HG02981 (cell line): Measurements from ENCODE around the gene PMS1.
"Not testable (repeated sequence)": the region's sequence is repeated elsewhere in the genome, so short reads cannot be mapped to it uniquely, and the experiment has no call there.

ENCODE experiments used
- ATAC-seq: cut with Tn5 transposase; IDR thresholded peaks from one replicate; pipeline ENCODE4 v1.9.1; 2021; ENCODE audit warnings: mild to moderate bottlenecking, moderate library complexity; ENCODE audit not compliant: unreplicated experiment

PMS1 gene

GRCh38 chr2:189783927-189784867 is at the start of gene PMS1, which contains the start of gene ORMDL1:
Gene PMS1 (plus strand): TSS chr2:189784450. CDS start chr2:189791810, 7,360 bp downstream.
Gene ORMDL1 (minus strand): TSS chr2:189784339. CDS start chr2:189782595, 1,744 bp downstream.
- ATAC-seq, result peak; percentile 91

- peak; percentile 48 for ATAC-seq
These were observed 33.1 kb upstream of the PMS1 start for GRCh38 chr2:189751080-189751658.

GRCh38 chr2:189756311-189756952 is 27.8 kb upstream of the PMS1 start:
- no peak for ATAC-seq

- ATAC-seq, result not testable (repeated sequence)
These were observed 24.1 kb upstream of the PMS1 start for GRCh38 chr2:189760154-189760553.

GRCh38 chr2:189762229-189762550 is 22.1 kb upstream of the PMS1 start:
- ATAC-seq, result no peak

- peak; percentile 96 for ATAC-seq
These were observed 21.5 kb upstream of the PMS1 start, which contains the start of gene OSGEPL1 for GRCh38 chr2:189762551-189763298. Gene OSGEPL1 (minus strand): TSS chr2:189762792. CDS start chr2:189761640, 1,152 bp downstream.

- ATAC-seq, result no peak
These were observed 20.2 kb upstream of the PMS1 start for GRCh38 chr2:189763908-189764661.

GRCh38 chr2:189770590-189771322 is 13.5 kb upstream of the PMS1 start:
- ATAC-seq, result no peak

GRCh38 chr2:189772212-189772611 is 12.0 kb upstream of the PMS1 start:
- ATAC-seq, result no peak

- no peak for ATAC-seq
These were observed 2.0 kb upstream of the PMS1 start for GRCh38 chr2:189782221-189782671.

GRCh38 chr2:189783451-189783926 is 761 bp upstream of the PMS1 start:
- ATAC-seq, result peak; percentile 6

GRCh38 chr2:189791338-189792042 is 7.2 kb downstream of the PMS1 start:
- no peak for ATAC-seq

- ATAC-seq, result no peak
These were observed 10.1 kb downstream of the PMS1 start for GRCh38 chr2:189794310-189794709.

- no peak for ATAC-seq
These were observed 13.7 kb downstream of the PMS1 start for GRCh38 chr2:189797902-189798301.

- peak; percentile 86 for ATAC-seq
These were observed 14.2 kb downstream of the PMS1 start for GRCh38 chr2:189798312-189799029.

GRCh38 chr2:189799030-189799331 is 14.7 kb downstream of the PMS1 start:
- no peak for ATAC-seq

GRCh38 chr2:189799531-189799930 is 15.3 kb downstream of the PMS1 start:
- no peak for ATAC-seq

GRCh38 chr2:189802396-189802912 is 18.2 kb downstream of the PMS1 start:
- ATAC-seq, result no peak
